Astrocyte (in vitro differentiated cells and primary cell): Measurements from ENCODE around the gene RUNDC1. TPM values are rescaled to one million over a fixed set of nuclear protein-coding genes. Genes with fewer than 3 reads are reported as not detected.

Experiments used
- DNase-seq: peaks from one replicate; pipeline ENCODE4 v3.0.0-alpha.2; 2010; ENCODE audit warnings: low read depth
- FAIRE-seq: peaks from 2 replicates; lab custom pipeline; 2011; peaks lifted over from hg19 to GRCh38; lab: Jason Lieb, UNC
- H2AFZ ChIP-seq: 2 replicates; pipeline ENCODE4 v1.6.0; 2012; ENCODE audit warnings: low read depth, low read length, inconsistent platforms
- H3K27ac ChIP-seq: 2 replicates; pipeline ENCODE4 v1.5.1; 2011; ENCODE audit warnings: low read depth, low read length, inconsistent platforms
- H3K27me3 ChIP-seq: 2 replicates; pipeline ENCODE4 v1.6.0; 2011; ENCODE audit warnings: low read length, inconsistent platforms; ENCODE audit not compliant: insufficient read depth
- H3K36me3 ChIP-seq: 2 replicates; pipeline ENCODE4 v1.5.1; 2011; ENCODE audit warnings: low read length, inconsistent platforms; ENCODE audit not compliant: insufficient read depth
- H3K4me1 ChIP-seq: 2 replicates; pipeline ENCODE4 v1.5.1; 2011; ENCODE audit warnings: low read length, inconsistent platforms; ENCODE audit not compliant: insufficient read depth
- H3K4me2 ChIP-seq: 2 replicates; pipeline ENCODE4 v1.6.0; 2012; ENCODE audit warnings: low read length, inconsistent platforms
- H3K4me3 ChIP-seq: 2 replicates; pipeline ENCODE4 v1.5.1; 2011; ENCODE audit warnings: low read depth, mild to moderate bottlenecking, low read length, inconsistent platforms; ENCODE audit not compliant: insufficient read depth
- H3K79me2 ChIP-seq: 2 replicates; pipeline ENCODE4 v1.6.0; 2012; ENCODE audit warnings: mild to moderate bottlenecking, low read length, inconsistent platforms; ENCODE audit not compliant: insufficient read depth
- H3K9ac ChIP-seq: 2 replicates; pipeline ENCODE4 v1.6.0; 2012; ENCODE audit warnings: mild to moderate bottlenecking, low read length, inconsistent platforms
- H3K9me3 ChIP-seq: 2 replicates; pipeline ENCODE4 v1.5.1; 2012; ENCODE audit warnings: low read depth, mild to moderate bottlenecking, low read length, inconsistent platforms; ENCODE audit not compliant: insufficient read depth
- H4K20me1 ChIP-seq: 2 replicates; pipeline ENCODE4 v1.6.0; 2012; ENCODE audit warnings: low read length, inconsistent platforms; ENCODE audit not compliant: insufficient read depth
- H3K27ac Mint-ChIP-seq: one replicate; pipeline ENCODE4 v1.8.0; 2021; ENCODE audit warnings: mild to moderate bottlenecking, mixed read lengths; ENCODE audit not compliant: unreplicated experiment
- H3K27me3 Mint-ChIP-seq: one replicate; pipeline ENCODE4 v1.8.0; 2021; ENCODE audit warnings: low read depth, mixed read lengths; ENCODE audit not compliant: unreplicated experiment
- H3K36me3 Mint-ChIP-seq: one replicate; pipeline ENCODE4 v1.8.0; 2021; ENCODE audit warnings: low read depth, mixed read lengths; ENCODE audit not compliant: unreplicated experiment
- H3K4me1 Mint-ChIP-seq: one replicate; pipeline ENCODE4 v1.8.0; 2021; ENCODE audit warnings: low read depth, mixed read lengths; ENCODE audit not compliant: unreplicated experiment
- H3K4me3 Mint-ChIP-seq: one replicate; pipeline ENCODE4 v1.8.0; 2021; ENCODE audit warnings: mild to moderate bottlenecking, moderate library complexity, mixed read lengths; ENCODE audit not compliant: unreplicated experiment
- H3K9me3 Mint-ChIP-seq: one replicate; pipeline ENCODE4 v1.8.0; 2021; ENCODE audit warnings: mild to moderate bottlenecking, mixed read lengths; ENCODE audit not compliant: unreplicated experiment
- EZH2 ChIP-seq: IDR thresholded peaks from 2 replicates; pipeline ENCODE4 v1.6.1; 2012; ENCODE audit warnings: mild to moderate bottlenecking, low read length, inconsistent platforms; ENCODE audit not compliant: insufficient read depth
- total RNA-seq: library from RNA; stranded (reverse); gene quantifications from 2 replicates; pipeline ENCODE4 v1.2.1, GENCODE V29; 2021
- TF ChIP-seq, protein P1 (sequence below): IDR thresholded peaks from 2 replicates; pipeline ENCODE4 v1.5.1; 2011; ENCODE audit warnings: low read depth, mild to moderate bottlenecking, inconsistent platforms, low read length, moderate library complexity; ENCODE audit not compliant: insufficient read depth

The RUNDC1 gene
- total RNA-seq, 1 donor from 2014 or later: 13.8 TPM

DNA sequence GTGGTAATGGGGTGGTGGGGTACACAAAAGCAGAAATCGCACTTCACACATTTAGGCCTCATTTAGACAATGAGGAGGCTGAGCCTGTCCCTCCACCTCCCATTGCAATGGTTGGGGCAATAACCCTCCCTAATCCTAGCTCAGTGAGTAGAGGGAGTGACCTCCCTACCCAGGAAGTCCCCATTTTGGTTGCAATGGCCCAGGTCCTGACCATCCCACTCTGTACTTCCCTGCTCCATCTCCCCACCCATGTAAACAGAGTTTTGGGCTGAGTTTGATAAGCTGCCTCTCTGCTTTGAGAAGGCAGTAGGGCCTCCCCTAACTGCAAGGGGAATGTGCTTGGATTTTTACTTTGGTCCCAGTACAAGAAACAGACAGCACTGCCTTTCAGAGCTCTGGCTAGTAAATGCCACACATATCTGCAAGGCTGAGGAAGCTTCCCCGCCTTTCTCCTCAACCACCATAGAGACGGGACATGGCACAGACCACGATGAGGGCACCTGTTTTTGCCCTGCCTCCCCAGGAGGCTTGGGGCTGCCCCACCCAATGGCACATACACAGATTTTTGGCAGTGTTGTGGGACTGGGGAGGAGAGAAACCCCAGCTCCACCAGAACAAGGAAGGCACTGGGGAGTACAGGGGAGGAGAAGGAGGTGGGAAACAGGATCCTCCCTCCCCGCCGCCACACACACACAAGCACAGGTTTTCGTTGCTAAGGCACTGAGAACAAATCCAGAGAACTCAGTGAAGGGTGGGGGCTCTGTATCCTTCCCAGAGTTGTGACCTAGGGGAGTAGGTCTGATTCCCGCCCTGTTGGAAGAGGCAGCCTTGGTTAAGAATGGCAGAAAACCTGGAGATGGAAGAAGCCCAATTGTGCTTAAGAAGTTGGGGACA is 34.5 kb downstream of the RUNDC1 start:
- H3K4me3 ChIP-seq: no peak overlapping the region
- H2AFZ ChIP-seq: no peak overlapping the region
- TF ChIP-seq, protein P1, sequence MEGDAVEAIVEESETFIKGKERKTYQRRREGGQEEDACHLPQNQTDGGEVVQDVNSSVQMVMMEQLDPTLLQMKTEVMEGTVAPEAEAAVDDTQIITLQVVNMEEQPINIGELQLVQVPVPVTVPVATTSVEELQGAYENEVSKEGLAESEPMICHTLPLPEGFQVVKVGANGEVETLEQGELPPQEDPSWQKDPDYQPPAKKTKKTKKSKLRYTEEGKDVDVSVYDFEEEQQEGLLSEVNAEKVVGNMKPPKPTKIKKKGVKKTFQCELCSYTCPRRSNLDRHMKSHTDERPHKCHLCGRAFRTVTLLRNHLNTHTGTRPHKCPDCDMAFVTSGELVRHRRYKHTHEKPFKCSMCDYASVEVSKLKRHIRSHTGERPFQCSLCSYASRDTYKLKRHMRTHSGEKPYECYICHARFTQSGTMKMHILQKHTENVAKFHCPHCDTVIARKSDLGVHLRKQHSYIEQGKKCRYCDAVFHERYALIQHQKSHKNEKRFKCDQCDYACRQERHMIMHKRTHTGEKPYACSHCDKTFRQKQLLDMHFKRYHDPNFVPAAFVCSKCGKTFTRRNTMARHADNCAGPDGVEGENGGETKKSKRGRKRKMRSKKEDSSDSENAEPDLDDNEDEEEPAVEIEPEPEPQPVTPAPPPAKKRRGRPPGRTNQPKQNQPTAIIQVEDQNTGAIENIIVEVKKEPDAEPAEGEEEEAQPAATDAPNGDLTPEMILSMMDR: no peak
- no peak for TF ChIP-seq EZH2
- peaks cover 8% of the 10 kb centered on the region for H3K36me3 ChIP-seq
- no peaks in the 10 kb centered on the region for H3K27me3 Mint-ChIP-seq
- DNase-seq (no peak), FAIRE-seq (no peak)
- H3K36me3 Mint-ChIP-seq: peaks cover 14% of the 10 kb centered on the region
- no peak overlapping the region for H3K4me2 ChIP-seq
- H3K79me2 ChIP-seq: peaks cover 21% of the 10 kb centered on the region
- peaks cover 10% of the 10 kb centered on the region for H3K4me1 ChIP-seq
- H3K27me3 ChIP-seq: no peaks in the 10 kb centered on the region
- no peaks in the 10 kb centered on the region for H3K9me3 Mint-ChIP-seq
- peak overlapping the region; percentile 27 for H3K4me3 Mint-ChIP-seq
- H3K4me1 Mint-ChIP-seq: peaks cover 51% of the 10 kb centered on the region
- H3K27ac ChIP-seq: no peak overlapping the region
- peak overlapping the region; percentile 66 for H3K27ac Mint-ChIP-seq
- H3K9me3 ChIP-seq: no peaks in the 10 kb centered on the region
- H3K9ac ChIP-seq: no peak overlapping the region
- peaks cover 32% of the 10 kb centered on the region for H4K20me1 ChIP-seq

DNA sequence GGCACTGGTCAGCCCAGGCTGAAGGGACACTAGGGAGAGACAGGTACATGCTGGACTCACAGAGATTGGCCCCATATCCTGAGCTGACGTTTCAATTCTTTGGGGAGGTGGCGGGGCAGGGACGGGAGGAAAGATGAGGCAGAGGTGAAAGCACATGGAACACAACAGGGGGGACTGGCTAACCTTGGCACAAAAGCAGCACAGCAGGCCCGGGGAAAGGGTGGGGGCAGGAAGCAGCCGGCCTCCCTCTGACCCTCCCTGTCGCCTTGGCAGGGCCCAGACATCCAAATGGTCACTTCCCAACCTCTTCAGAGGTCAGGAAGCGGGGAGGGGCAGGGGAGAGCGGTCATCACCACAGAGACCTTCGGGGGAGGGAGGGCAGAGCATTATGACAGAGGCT is 35.2 kb downstream of the RUNDC1 start:
- H3K9me3 Mint-ChIP-seq: no peaks in the 10 kb centered on the region
- no peak overlapping the region for H3K27ac Mint-ChIP-seq

More for the DNA sequence above, 35.2 kb downstream of the RUNDC1 start:
- TF ChIP-seq, protein P1: no peak
- TF ChIP-seq EZH2: no peak
- peaks cover 52% of the 10 kb centered on the region for H3K4me1 Mint-ChIP-seq
- H3K79me2 ChIP-seq: peaks cover 27% of the 10 kb centered on the region
- peaks cover 13% of the 10 kb centered on the region for H3K36me3 Mint-ChIP-seq
- no peak overlapping the region for H3K4me3 ChIP-seq
- H3K36me3 ChIP-seq: peaks cover 8% of the 10 kb centered on the region
- H2AFZ ChIP-seq: no peak overlapping the region
- no peak for DNase-seq
- H4K20me1 ChIP-seq: peaks cover 32% of the 10 kb centered on the region
- no peak overlapping the region for H3K4me3 Mint-ChIP-seq
- no peak for FAIRE-seq
- H3K4me1 ChIP-seq: peaks cover 15% of the 10 kb centered on the region
- no peaks in the 10 kb centered on the region for H3K9me3 ChIP-seq
- H3K27me3 Mint-ChIP-seq: no peaks in the 10 kb centered on the region
- no peak overlapping the region for H3K9ac ChIP-seq
- no peaks in the 10 kb centered on the region for H3K27me3 ChIP-seq
- H3K27ac ChIP-seq: no peak overlapping the region
- no peak overlapping the region for H3K4me2 ChIP-seq
